ENCODE measurements around the gene CNNM1. TPM values are rescaled to one million over a fixed set of nuclear protein-coding genes. Genes with fewer than 3 reads are reported as not detected.

Gene CNNM1
- total and polyA plus RNA-seq, 2 donors (not counting 3 experiments of a cell fraction or from before 2014, with no cell fraction given): not detected

DNA sequence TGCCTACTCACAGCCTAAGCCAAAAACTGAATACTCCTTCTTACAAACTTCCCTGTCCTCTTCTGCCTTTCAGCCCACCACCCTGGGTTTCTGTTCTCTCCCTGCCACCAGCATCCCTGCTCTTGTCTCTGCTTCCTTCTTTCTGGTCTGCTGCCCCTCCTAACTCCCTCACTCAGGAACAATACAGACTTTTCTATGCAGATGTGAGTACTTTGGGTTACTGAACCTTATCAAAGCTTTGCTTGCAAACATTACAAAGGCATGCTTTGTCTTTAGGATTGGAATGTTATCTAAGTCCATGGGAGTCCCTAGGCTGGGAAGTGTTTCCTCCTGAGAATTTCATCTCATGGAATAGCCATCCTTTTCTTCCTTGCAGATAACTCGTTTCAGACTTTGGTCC lies 28.9 kb downstream of the CNNM1 start:
- no peak overlapping the region for H2AFZ ChIP-seq (ENCODE audit: low read depth, low read length)
- TF ChIP-seq MAX (IDR thresholded peaks at IDR 0.05; ENCODE audit: insufficient read depth, insufficient read length) (no peak), POLR2AphosphoS5 (IDR thresholded peaks at IDR 0.05; ENCODE audit: insufficient read depth, low read depth, low read length) (no peak), GATA2 (IDR thresholded peaks at IDR 0.05; ENCODE audit: insufficient read depth, insufficient read length, low read depth, low read length) (no peak), EZH2 (IDR thresholded peaks at IDR 0.05; ENCODE audit: borderline replicate concordance, low read depth, low read length, severe bottlenecking) (no peak), POLR2A (IDR thresholded peaks at IDR 0.05; ENCODE audit: low read depth, low read length) (no peak), JUN (IDR thresholded peaks at IDR 0.05; ENCODE audit: borderline replicate concordance, insufficient read depth, insufficient read length, low read depth) (no peak), MYC (IDR thresholded peaks at IDR 0.05; ENCODE audit: low read depth, low read length) (no peak), FOS (IDR thresholded peaks at IDR 0.05; ENCODE audit: borderline replicate concordance, insufficient read depth, low read length) (no peak)
- TF ChIP-seq, protein P1, sequence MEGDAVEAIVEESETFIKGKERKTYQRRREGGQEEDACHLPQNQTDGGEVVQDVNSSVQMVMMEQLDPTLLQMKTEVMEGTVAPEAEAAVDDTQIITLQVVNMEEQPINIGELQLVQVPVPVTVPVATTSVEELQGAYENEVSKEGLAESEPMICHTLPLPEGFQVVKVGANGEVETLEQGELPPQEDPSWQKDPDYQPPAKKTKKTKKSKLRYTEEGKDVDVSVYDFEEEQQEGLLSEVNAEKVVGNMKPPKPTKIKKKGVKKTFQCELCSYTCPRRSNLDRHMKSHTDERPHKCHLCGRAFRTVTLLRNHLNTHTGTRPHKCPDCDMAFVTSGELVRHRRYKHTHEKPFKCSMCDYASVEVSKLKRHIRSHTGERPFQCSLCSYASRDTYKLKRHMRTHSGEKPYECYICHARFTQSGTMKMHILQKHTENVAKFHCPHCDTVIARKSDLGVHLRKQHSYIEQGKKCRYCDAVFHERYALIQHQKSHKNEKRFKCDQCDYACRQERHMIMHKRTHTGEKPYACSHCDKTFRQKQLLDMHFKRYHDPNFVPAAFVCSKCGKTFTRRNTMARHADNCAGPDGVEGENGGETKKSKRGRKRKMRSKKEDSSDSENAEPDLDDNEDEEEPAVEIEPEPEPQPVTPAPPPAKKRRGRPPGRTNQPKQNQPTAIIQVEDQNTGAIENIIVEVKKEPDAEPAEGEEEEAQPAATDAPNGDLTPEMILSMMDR (IDR thresholded peaks at IDR 0.05; ENCODE audit: extremely low read depth in 1 of 2, insufficient read depth in 1 of 2, low read depth in 1 of 2, low read length in 2 of 2): no peak
- CTCF ChIA-PET: no interaction called here

More for the DNA sequence above, 28.9 kb downstream of the CNNM1 start:
- no TSS peak for BruUV-seq (replicated peaks)
- no peaks in the 10 kb centered on the region for H3K36me3 ChIP-seq (ENCODE audit: control insufficient read depth in 2 of 2, extremely low read depth in 1 of 2, insufficient read depth in 2 of 2, low read length in 2 of 2)
- dilution Hi-C loops (cut with MboI; ENCODE audit: extremely low pct_ligation_motif_present, low sequenced_read_pairs) (no loop called here), intact Hi-C loops (cut with micrococcal nuclease) (no loop called here)
- POLR2A ChIA-PET: no interaction called here
- H3K27ac ChIP-seq (ENCODE audit: insufficient read depth, low read depth, low read length): no peak overlapping the region
- no peaks in the 10 kb centered on the region for H3K79me2 ChIP-seq (ENCODE audit: control insufficient read depth, insufficient read depth, low read length)
- no peak for DNase-seq (ENCODE audit: low read depth, low spot score)
- no peak for FAIRE-seq
- H3K9me3 ChIP-seq (replicated peaks; ENCODE audit: control insufficient read depth, insufficient read depth, low read length): no peaks in the 10 kb centered on the region
- H3K4me3 ChIP-seq (replicated peaks in 1 of 3; ENCODE audit: insufficient read depth in 1 of 3, low read depth in 1 of 3, low read length in 3 of 3): no peak overlapping the region
- H3K9ac ChIP-seq (replicated peaks; ENCODE audit: extremely low read depth, insufficient read depth, low read length): no peak overlapping the region
- H3K9me1 ChIP-seq (replicated peaks; ENCODE audit: control insufficient read depth, extremely low read depth, insufficient read depth, low read length): no peaks in the 10 kb centered on the region
- no peaks in the 10 kb centered on the region for H4K20me1 ChIP-seq (replicated peaks; ENCODE audit: control insufficient read depth, extremely low read depth, insufficient read depth, low read length)
- no peak overlapping the region for H3K4me2 ChIP-seq (ENCODE audit: insufficient read depth, low read length)
- H3K27me3 ChIP-seq (ENCODE audit: control insufficient read depth in 2 of 2, insufficient read depth in 2 of 2, low read length in 2 of 2): peaks cover 15 to 18% of the 10 kb centered on the region in 2 experiments
- H3K4me1 ChIP-seq (ENCODE audit: control insufficient read depth, extremely low read depth, insufficient read depth, low read length): no peaks in the 10 kb centered on the region

Measured in endothelial cell of umbilical vein (primary cell).